DMS 273 treated with DMSO at 0.1 percent for 48 hours (cell line): ENCODE data around the gene INSYN2B.

Experiments
- DNase-seq: peaks from one replicate; lab custom pipeline; 2025; lab: John Stamatoyannopoulos, UW

The INSYN2B gene

GRCh38 chr5:169886677-169887076 is 93.6 kb downstream of the INSYN2B start:
- no peak for DNase-seq

- no peak for DNase-seq
Observed at GRCh38 chr5:169886033-169886432, 94.3 kb downstream of the INSYN2B start.

- no peak for DNase-seq
Observed at GRCh38 chr5:169881702-169882303, 98.5 kb downstream of the INSYN2B start.

GRCh38 chr5:169880785-169881184 is 99.5 kb downstream of the INSYN2B start:
- DNase-seq: no peak

- no peak for DNase-seq
Observed at GRCh38 chr5:169880012-169880663, 100.2 kb downstream of the INSYN2B start.

GRCh38 chr5:169876386-169876785 is 103.9 kb downstream of the INSYN2B start:
- no peak for DNase-seq

GRCh38 chr5:169875731-169876130 is 104.6 kb downstream of the INSYN2B start:
- DNase-seq: no peak

GRCh38 chr5:169875091-169875728 is 105.1 kb downstream of the INSYN2B start:
- no peak for DNase-seq

GRCh38 chr5:169874621-169875020 is 105.7 kb downstream of the INSYN2B start:
- no peak for DNase-seq

GRCh38 chr5:169873642-169874041 is 106.7 kb downstream of the INSYN2B start:
- DNase-seq: no peak

- DNase-seq: no peak
Observed at GRCh38 chr5:169871826-169872490, 108.3 kb downstream of the INSYN2B start.

GRCh38 chr5:169870211-169870610 is 110.1 kb downstream of the INSYN2B start:
- DNase-seq: no peak

GRCh38 chr5:169869066-169869465 is 111.2 kb downstream of the INSYN2B start:
- no peak for DNase-seq

GRCh38 chr5:169867347-169867746 is 112.9 kb downstream of the INSYN2B start:
- DNase-seq: no peak

- no peak for DNase-seq
Observed at GRCh38 chr5:169864483-169864882, 115.8 kb downstream of the INSYN2B start.

- no peak for DNase-seq
Observed at GRCh38 chr5:169862391-169862811, 117.9 kb downstream of the INSYN2B start.

GRCh38 chr5:169861934-169862333 is 118.4 kb downstream of the INSYN2B start:
- no peak for DNase-seq

GRCh38 chr5:169861433-169861832 is 118.9 kb downstream of the INSYN2B start:
- no peak for DNase-seq

GRCh38 chr5:169860585-169860984 is 119.7 kb downstream of the INSYN2B start:
- no peak for DNase-seq

GRCh38 chr5:169856571-169856970 is 123.7 kb downstream of the INSYN2B start:
- no peak for DNase-seq

- DNase-seq: no peak
Observed at GRCh38 chr5:169851321-169851850, 128.9 kb downstream of the INSYN2B start.

- DNase-seq: no peak
Observed at GRCh38 chr5:169850409-169850808, 129.9 kb downstream of the INSYN2B start.

GRCh38 chr5:169848792-169849191 is 131.5 kb downstream of the INSYN2B start:
- DNase-seq: no peak
